G401 (cell line): ENCODE data around the gene INIP. TPM values are rescaled to one million over a fixed set of nuclear protein-coding genes. Genes with fewer than 3 reads are reported as not detected.

Source experiments
- total RNA-seq: library from RNA; depleted of rRNA; stranded (reverse); fragments of >200 nt; shearing (Covaris generic); gene quantifications from 2 replicates; pipeline ENCODE4 v1.2.3, GENCODE V29; 2014; rRNA removed

Gene INIP
- total RNA-seq, 1 experiment from 2014 or later: 28.1 TPM

Other genes with a start within 250 kb of the INIP start
- gene KIAA1958, start 231.3 kb downstream of the INIP start, total RNA-seq: 3.0 and 6.8 TPM in 2 replicates
- gene SNX30, start 32.6 kb upstream of the INIP start, total RNA-seq: 11.9 and 12.8 TPM in 2 replicates
- gene SLC46A2, start 172.8 kb upstream of the INIP start, total RNA-seq: not detected in 2 replicates